ENCODE measurements around the gene RAD9B.
"Not testable (repeated sequence)": the region's sequence is repeated elsewhere in the genome, so short reads cannot be mapped to it uniquely, and the experiment has no call there.

Gene RAD9B

DNA sequence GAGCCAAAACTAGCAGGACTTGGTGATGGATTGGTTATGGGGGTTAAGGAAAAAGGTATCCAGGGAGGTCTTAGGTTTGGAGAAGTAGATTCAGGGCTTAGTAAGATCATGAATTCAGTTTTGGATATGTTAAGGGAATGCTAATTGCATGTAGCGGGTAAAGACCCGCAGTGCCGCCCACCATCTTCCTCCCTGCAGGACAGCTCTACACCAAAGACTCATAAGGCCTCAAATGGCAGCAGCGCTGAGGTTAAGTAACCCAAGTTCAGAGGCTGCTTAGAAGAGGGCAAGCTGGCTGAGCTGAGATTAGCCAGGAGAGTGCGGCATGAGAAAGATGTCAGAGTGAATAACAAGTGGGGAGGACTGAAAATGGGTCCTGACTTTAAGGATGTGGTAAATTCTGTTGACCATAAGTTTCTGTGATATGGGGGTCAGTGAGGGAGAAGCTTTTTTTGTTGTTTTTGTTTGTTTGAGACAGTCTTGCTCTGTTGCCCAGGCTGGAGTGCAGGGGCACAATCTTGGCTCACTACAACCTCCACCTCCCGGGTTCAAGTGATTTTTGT is 26.2 kb downstream of the RAD9B start:
- DNase-seq, result no peak

DNA sequence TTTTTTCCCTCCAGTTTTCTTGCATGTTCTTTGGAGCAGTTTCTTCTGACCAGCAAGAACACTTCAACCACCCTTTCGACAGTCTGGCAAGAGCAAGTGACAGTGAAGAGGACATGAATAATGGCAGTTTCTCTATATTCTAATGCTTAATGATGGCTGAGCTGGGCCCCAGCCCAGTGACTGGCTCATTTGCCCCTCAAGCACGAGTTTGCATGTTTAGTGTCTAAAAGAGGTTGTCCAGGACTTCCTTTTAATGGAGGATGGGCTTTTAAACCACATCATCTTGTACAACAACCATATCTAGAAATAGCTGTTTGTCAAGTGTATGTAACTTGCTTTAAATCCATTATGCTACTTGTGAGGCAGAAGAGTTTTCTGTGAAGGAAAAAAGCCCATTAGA is 28.4 kb downstream of the RAD9B start:
- DNase-seq, result no peak

DNA sequence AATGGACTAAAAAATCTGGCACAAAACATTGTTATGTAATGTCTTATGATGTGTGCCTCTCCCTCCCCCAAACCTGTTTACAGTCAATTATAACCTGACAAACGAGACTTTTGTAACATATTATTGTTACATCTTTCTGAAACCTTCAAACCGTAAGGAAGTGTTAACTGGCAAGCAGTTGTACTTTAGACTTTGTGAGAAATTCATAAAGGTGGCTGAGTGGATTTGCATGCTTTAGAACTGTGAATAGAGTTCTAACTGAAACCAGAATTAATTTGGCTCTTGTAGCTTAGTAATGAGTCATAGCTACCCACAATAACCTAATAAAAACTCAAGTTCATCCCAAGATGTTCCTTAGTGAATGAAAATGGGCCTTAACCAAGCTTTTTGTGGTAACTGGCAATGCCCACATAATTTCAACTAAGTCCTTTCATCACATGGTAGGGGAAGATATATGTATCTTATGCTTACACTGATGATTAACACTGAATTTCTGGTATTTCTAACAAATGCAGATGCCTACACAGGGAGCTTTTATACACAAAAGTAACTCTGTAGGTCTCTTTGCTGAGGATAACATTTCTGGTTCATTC is 29.7 kb downstream of the RAD9B start:
- no peak for DNase-seq

DNA sequence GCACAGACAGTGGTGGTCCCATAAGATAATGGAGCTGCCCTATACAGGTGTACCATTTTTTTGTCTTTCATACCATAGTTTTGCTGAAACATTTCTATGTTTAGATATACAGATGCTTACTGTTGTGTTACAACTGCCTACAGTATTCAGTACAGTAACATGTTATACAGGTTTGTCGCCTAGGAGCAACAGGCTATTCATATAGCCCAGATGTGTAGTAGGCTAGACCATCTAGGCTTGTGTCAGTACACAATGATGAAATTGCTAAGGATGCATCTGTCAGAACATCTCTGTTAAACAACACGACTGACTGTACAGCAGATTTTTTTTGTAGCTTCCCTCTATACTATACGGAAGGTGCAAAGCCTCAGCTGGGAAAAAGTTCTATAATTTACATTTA is 30.5 kb downstream of the RAD9B start:
- no peak for DNase-seq

DNA sequence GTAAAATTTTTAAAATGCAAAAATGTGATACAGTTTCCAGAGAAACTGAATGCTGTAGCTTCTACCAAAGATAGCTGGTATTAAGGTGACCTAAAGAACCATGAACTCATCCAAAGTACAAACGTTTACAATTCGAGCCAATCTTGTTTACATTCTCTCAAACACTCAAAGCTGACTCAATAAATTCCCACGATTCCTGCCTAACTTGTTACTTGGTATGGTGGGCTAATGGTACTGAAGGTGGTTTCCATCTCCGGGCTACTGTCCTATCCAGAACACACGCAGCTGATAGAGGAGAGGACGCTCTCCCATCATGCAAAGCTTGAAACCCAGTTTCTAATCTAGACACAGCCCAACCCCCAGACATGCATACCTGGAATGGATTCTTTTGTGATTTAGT is 31.5 kb downstream of the RAD9B start:
- DNase-seq, result no peak

DNA sequence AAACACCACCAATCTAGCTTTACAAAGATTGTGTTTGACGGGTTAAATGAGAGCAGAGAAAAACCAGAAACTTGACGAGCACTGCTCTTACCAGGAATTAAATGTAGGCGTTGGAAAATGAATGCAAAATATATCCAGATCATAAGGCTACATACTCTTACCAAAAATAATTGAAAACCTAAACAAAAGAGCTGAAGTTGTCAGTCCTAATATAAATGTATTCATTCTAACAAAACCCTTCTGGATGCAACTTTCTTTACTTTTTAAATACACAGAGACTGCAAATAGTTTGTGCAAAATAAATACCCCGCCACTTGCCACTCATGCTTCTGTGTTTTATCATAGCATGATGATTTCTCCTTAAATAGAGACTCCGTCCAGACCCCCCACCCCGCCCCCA is 32.7 kb downstream of the RAD9B start:
- no peak for DNase-seq

DNA sequence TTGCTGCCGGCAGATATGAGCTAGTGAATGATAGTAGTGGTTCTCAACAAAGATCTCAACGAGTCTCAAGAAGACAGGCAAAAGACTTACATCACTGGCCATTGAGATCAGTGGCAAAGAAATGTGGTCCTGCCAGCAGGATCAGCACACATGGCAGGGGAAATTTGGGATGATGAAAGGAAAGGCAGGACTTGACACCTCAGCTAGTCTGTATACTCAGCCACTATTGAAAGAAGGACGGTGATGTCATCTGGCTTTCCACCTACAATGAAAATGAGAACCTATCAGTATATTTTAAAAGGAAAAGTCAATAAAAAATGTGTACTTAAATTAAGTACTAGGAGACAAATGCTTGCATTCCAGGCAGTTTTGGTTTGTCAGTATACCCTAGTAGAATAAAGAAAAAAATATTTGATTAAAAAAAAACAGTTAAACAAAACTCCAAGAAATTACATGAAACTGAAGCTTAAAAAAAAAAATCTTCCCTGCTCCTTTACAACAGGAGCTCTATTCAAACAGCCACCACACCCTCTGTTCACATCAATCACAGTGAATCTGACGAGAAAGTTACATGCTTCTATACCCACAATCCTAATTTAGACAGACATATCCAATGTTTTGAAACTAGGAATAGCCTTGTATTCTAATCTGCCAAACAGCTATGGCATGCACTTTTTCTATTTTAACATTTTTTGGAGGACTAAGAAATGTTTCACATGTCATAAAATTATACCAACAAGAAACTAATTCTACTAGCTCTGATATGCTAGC is 34.9 kb downstream of the RAD9B start:
- no peak for DNase-seq

DNA sequence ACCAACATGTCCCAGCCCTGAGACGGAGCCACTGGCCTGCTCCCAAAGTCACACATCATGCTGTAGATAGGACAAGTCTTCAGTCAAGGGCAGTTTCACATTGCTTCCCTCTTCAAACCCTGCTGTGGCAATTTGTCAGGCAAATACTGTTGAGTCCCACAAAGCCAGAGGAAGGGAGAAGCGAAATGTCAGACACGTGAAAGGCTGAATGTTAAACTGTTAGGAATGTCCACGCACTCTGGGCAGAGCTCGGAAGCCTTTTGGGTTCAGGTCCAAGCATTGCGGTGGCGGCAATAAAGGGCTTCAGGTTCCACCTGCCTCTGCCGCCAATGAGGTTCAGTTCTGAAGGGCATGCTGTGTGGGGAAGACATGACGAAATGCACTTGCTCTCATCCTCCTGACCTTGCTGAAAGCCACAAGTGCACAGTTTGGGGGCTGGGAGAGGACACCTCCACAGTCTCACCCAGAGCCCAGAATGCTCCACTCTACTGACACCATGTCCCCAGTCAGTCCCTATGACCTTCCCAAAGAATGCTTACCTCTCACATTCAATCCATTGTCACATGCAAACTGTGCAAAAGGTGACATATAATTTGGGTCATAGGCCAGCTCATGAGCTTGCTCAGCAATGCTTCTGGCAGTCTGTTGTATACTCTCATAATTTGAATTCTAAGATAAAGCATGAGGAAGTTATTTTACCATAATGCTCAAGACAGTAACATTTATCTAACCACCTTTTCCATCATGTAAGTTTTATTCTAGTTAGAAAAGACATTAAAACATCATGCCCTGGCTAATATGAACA is 35.7 kb downstream of the RAD9B start:
- no peak for DNase-seq

DNA sequence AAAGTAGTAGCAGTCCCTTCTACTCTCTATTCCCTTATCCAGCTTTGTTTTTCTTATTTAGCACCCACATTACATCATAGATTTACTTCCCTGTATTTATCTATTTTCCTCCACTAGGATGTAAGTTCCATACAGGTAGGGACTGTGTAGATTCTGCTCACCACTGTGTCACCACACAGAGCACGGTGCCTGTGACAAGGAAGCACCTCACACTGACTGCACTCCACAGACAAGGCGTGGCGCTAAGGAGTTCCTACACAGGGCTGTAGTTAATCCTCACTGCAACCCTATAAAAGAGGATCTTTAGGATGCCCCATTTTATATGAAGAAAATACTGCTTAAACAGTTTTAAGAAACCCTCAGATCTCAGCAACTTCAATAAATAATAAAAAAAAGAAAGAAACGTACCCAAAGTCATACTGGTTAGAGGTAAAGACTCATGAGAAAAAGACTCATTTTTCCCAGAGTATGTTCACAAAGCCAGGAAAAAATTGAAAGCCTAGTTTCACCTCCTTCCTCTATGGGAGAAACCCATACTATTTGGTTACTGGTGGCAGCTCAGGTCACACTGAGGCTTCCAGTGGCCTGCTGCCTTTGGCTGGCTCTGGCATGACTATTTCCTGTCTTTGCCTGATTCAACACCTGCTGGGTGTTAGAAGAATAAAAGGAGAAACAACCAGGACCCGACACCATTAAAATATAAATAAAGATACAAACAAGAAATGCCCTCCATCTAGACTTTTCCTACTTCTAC is 36.9 kb downstream of the RAD9B start:
- DNase-seq, result no peak

DNA sequence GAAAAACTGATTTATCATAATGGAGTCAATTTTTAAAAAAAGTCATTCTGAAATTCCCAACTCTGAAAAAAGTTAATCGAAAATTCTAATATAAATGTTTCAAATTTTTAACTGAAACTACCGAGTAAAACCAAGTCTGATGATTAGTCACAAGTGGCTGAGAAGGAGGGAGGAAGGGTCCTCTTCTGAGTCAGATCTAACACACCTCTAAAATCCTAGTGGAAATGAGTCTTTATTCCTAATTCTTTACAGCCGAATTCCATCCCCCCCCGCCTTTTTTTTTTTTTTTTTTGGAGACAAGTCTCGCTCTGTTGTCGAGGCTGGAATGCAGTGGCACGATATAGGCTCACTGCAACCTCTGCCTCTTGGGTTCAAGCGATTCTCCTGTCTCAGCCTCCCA is 37.9 kb downstream of the RAD9B start:
- no peak for DNase-seq

DNA sequence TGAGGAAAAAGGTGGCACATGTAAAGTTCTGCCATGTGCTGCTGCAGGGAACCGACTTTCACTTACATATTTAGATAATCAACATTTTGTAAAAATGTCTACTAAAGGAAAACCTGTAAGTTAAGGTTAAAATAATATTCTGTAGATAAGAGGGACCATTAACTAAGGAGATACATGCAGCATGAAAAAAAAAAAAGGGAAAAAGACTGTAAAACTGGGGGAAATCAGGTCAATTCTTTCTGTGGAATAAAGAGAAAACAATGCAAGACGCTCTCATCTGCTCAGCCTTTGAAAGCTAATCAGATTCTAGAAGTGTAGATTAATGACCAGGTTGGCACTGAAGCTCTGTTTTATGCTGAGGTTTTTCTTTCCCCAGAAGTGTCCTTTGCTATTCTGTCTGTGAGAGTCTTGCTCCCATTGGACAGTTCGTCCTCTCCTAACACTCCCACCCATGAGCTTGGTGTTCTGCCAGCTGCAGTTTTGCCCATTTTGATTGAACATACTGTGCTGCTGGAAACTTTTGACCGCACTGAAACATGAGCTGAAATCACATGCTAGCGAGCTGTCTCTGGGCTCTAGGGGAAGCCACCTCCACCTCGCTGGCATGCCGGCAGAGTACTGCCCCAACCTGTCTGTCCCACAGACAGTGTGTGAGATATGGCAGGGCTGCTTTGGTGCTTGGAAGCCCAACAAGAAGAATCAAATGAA is 41.3 kb downstream of the RAD9B start:
- no peak for DNase-seq

DNA sequence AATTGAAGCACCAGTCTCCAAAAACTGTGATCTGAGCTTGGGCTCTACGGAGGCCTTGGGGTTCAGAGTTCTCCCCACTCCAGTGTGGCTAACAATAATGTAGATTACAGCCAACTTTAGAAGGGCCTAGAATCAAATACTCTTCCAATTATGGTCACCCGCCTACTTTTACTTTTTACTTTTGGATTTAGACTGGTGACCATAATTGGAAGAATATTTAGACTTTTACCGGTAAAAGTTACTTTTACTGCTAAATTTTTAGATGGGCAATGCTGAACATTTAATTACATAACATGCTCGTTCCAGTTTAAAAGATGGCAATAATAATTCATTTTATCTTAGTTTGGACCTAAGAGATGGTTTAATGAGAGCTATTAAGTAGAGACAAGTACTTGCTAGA is 41.8 kb downstream of the RAD9B start:
- DNase-seq, result no peak

DNA sequence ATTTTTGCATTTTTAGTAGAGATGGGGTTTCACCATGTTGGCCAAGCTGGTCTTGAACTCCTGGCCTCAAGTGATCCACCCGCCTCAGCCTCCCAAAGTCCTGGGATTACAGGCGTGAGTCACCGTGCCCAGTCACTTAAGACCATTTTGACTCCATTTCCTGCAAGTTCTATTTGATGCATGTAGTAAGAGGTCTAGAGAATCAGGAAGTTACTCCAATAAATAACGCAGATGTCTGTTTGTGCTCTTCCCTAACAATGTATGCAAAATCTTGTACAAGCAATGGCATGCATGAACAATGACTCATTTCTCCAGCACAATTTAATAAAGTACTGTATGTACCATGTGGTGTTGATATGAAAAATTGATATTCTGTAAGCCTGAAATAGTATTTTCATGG is 43.1 kb downstream of the RAD9B start:
- not testable (repeated sequence) for DNase-seq

DNA sequence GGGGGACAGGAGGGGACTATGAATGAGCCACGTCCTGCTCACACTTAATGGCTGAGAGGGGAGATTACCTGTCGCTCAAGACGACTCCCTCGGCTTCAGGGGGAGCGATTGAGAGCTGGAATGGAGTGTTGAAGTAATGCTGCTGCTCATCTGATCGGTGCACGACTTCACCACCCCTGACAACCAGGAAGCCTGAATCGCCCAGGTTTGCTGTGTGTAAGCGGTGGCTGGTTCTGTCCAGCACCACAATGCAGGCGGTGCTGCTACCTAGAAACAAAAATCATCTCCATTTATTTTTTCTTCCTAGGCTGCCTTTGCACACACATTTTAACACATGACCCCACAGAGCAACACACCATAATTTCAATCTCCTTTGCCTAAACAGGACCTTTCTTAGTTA is 43.7 kb downstream of the RAD9B start:
- no peak for DNase-seq

DNA sequence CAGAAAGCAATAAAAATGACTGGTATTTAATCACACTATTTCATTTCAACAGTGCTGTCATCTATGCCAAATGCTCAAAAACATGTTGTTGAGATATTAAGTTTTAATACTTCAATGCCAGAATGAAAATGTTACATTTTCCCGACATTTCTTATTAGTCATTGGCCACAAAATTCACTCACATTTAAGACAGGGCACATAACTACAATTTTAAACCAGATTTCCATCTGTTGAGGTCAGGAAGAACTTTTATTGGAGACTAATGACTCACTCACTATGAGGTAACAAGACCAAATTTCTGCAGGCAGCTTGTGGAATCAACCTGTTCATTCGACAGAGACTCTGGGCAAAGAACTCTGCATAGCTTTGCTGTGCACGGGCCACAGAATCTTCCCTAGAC is 44.2 kb downstream of the RAD9B start:
- no peak for DNase-seq

DNA sequence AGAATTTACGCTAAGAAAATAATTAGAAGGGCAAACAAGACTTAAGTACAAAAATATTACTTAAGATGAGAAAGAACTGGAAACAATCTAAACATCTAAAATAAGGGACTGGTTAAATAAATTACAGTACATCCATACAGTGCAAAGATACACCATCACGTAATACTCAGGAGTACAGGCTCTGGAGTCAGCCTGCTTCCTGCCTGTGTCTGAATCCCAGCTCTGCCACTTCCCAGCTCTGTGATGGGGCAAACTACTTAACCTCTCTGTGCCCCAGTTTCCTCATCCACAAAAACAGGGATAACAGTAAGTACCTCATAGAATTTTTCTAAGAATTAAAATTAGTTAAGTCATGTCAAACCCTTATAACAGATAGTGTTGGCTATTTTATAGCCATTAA is 45.0 kb downstream of the RAD9B start:
- no peak for DNase-seq

DNA sequence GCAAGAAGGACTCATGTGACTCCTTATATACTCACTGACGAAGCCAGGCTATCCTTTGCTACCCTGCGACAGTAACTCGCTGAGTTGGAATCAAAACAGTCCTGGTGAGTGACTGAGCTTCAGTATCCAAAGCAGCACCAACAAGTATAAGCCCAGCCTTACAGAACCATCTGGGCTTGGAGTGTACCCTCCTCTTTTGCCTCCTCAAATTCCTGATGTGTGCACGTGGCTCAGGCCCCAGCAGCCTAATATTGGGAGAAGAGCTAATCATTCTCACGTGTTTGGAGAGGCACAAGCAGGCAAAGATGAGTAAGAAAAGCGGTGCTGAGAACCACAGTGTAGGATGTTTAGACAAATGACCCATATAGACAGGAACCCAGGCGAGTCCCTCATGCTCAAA is 46.5 kb downstream of the RAD9B start:
- DNase-seq, result no peak

DNA sequence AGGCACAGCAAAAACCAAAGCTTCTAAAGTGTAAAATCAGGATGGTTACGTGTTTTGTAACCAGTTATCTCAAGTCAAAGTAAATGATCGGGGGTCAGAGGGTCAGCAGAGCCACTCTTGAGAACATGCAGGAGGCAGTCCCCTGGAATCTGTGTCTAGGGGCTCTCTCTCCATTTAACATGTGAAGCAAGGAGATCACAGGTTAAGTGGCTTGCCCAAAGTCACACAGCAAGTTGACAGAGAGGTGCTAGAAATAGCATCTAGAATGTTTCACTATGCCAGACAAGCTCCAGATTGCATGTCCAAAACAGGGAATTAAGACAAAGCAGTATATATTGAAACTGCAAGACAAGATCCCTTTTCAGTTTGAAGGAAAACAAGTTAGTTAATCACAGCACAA is 47.6 kb downstream of the RAD9B start:
- DNase-seq, result no peak

DNA sequence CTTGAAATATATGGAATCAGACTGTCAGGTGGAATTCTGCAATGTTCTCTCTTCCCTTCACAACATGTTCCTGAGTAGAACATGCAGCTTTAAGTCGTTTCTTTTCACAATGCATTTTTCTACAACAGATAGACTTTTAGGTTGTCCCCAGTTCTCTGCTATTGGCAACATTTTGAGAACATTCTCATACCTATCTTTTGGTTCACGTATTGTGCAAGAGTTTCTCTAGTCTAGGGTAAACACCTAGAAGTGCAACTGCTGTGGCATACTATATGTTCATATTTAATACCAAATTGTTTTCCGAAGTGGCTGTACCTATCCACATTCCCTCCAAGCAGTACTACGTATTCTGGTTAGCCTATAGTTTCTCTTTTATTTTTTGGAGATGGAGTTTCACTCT is 48.9 kb downstream of the RAD9B start:
- DNase-seq, result no peak

Data from NK-92 treated with Interleukin-12 subunit alpha and Interleukin-12 subunit beta, amount 100 ng/mL, for 24 hours (cell line).